ENCODE measurements around the gene RPS4Y1. TPM values are rescaled to one million over a fixed set of nuclear protein-coding genes. Genes with fewer than 3 reads are reported as not detected.

The RPS4Y1 gene
- total and polyA plus RNA-seq, 2 donors (not counting 3 experiments of a cell fraction or from before 2014, with no cell fraction given), result 335 to 704 TPM

- POLR2A ChIA-PET, result no interaction called here
- FAIRE-seq (no peak), DNase-seq (ENCODE audit: low read depth, low spot score) (no peak)
- no peaks in the 10 kb centered on the region for H3K27me3 ChIP-seq (ENCODE audit: control insufficient read depth in 2 of 2, insufficient read depth in 2 of 2, low read length in 2 of 2)
- peaks cover 6 to 8% of the 10 kb centered on the region in 2 experiments for H3K36me3 ChIP-seq (ENCODE audit: control insufficient read depth in 2 of 2, extremely low read depth in 1 of 2, insufficient read depth in 2 of 2, low read length in 2 of 2)
- no peak overlapping the region for H3K9ac ChIP-seq (replicated peaks; ENCODE audit: extremely low read depth, insufficient read depth, low read length)
- no peak overlapping the region for H2AFZ ChIP-seq (ENCODE audit: low read depth, low read length)
- H3K4me1 ChIP-seq (ENCODE audit: control insufficient read depth, extremely low read depth, insufficient read depth, low read length), result no peaks in the 10 kb centered on the region
- H3K4me3 ChIP-seq (replicated peaks in 1 of 3; ENCODE audit: insufficient read depth in 1 of 3, low read depth in 1 of 3, low read length in 3 of 3), result no peak overlapping the region
- CTCF ChIA-PET, result no interaction called here
- peaks cover 20% of the 10 kb centered on the region for H3K79me2 ChIP-seq (ENCODE audit: control insufficient read depth, insufficient read depth, low read length)
- H3K9me3 ChIP-seq (replicated peaks; ENCODE audit: control insufficient read depth, insufficient read depth, low read length), result no peaks in the 10 kb centered on the region
- no peaks in the 10 kb centered on the region for H3K9me1 ChIP-seq (replicated peaks; ENCODE audit: control insufficient read depth, extremely low read depth, insufficient read depth, low read length)
- TF ChIP-seq FOS (IDR thresholded peaks at IDR 0.05; ENCODE audit: borderline replicate concordance, insufficient read depth, low read length), result no peak
- TF ChIP-seq JUN (IDR thresholded peaks at IDR 0.05; ENCODE audit: borderline replicate concordance, insufficient read depth, insufficient read length, low read depth), result no peak
- TF ChIP-seq POLR2AphosphoS5 (IDR thresholded peaks at IDR 0.05; ENCODE audit: insufficient read depth, low read depth, low read length), result no peak
- no peak for TF ChIP-seq GATA2 (IDR thresholded peaks at IDR 0.05; ENCODE audit: insufficient read depth, insufficient read length, low read depth, low read length)
- TF ChIP-seq MYC (IDR thresholded peaks at IDR 0.05; ENCODE audit: low read depth, low read length), result no peak
- no peak for TF ChIP-seq EZH2 (IDR thresholded peaks at IDR 0.05; ENCODE audit: borderline replicate concordance, low read depth, low read length, severe bottlenecking)
- no peak for TF ChIP-seq POLR2A (IDR thresholded peaks at IDR 0.05; ENCODE audit: low read depth, low read length)
- no peak for TF ChIP-seq CTCF (IDR thresholded peaks at IDR 0.05; ENCODE audit: extremely low read depth in 1 of 2, insufficient read depth in 1 of 2, low read depth in 1 of 2, low read length in 2 of 2)
- TF ChIP-seq MAX (IDR thresholded peaks at IDR 0.05; ENCODE audit: insufficient read depth, insufficient read length), result no peak
- no TSS peak for BruUV-seq (replicated peaks)
- no peak overlapping the region for H3K4me2 ChIP-seq (ENCODE audit: insufficient read depth, low read length)
- intact Hi-C loops (cut with micrococcal nuclease), result no loop called here
- H4K20me1 ChIP-seq (replicated peaks; ENCODE audit: control insufficient read depth, extremely low read depth, insufficient read depth, low read length), result no peaks in the 10 kb centered on the region
- dilution Hi-C loops (cut with MboI; ENCODE audit: extremely low pct_ligation_motif_present, low sequenced_read_pairs), result no loop called here
- H3K27ac ChIP-seq (ENCODE audit: insufficient read depth, low read depth, low read length), result no peak overlapping the region
These were observed 26.1 kb downstream of the RPS4Y1 start for GRCh38 chrY:2867469-2867868.

Data from endothelial cell of umbilical vein (primary cell).